RWPE2 (cell line): ENCODE results near the gene SLC24A3.

Source experiments
- ATAC-seq: fragments of 200-7000 bp; cut with Tn5 transposase; 3 replicates; pipeline ENCODE4 v1.9.1; 2021; ENCODE audit warnings: low read depth
- DNase-seq: peaks from one replicate; pipeline ENCODE4 v3.0.0-alpha.2; 2020; ENCODE audit warnings: low spot score
- H3K27ac ChIP-seq: fragments of 450-650 bp; 2 replicates; pipeline ENCODE4 v1.5.1; 2017; ENCODE audit warnings: mild to moderate bottlenecking; ENCODE audit not compliant: poor library complexity, severe bottlenecking
- H3K27me3 ChIP-seq: fragments of 250-450 bp; sonication (Bioruptor Pico); 2 replicates; pipeline ENCODE4 v1.5.1; 2021; ENCODE audit warnings: mild to moderate bottlenecking, moderate library complexity; ENCODE audit not compliant: insufficient read depth, poor library complexity, severe bottlenecking
- H3K36me3 ChIP-seq: fragments of 250-450 bp; sonication (Bioruptor Pico); 2 replicates; pipeline ENCODE4 v1.5.1; 2020; ENCODE audit warnings: low read depth, mild to moderate bottlenecking, moderate library complexity
- H3K4me1 ChIP-seq: fragments of 250-450 bp; sonication (Bioruptor Pico); 2 replicates; pipeline ENCODE4 v1.5.1; 2021; ENCODE audit warnings: mild to moderate bottlenecking, moderate library complexity; ENCODE audit not compliant: insufficient read depth, poor library complexity, severe bottlenecking
- H3K4me3 ChIP-seq: fragments of 250-450 bp; sonication (Bioruptor Pico); 2 replicates; pipeline ENCODE4 v1.5.1; 2021; ENCODE audit warnings: mild to moderate bottlenecking, moderate library complexity; ENCODE audit not compliant: severe bottlenecking
- H3K9me3 ChIP-seq: fragments of 250-450 bp; sonication (Bioruptor Pico); 2 replicates; pipeline ENCODE4 v1.5.1; 2021; ENCODE audit warnings: mild to moderate bottlenecking, moderate library complexity; ENCODE audit not compliant: severe bottlenecking
- CTCF ChIP-seq: fragments of 450-650 bp; IDR thresholded peaks from one replicate; pipeline ENCODE4 v1.5.1; 2017; ENCODE audit warnings: mild to moderate bottlenecking, moderate library complexity; ENCODE audit not compliant: poor library complexity, severe bottlenecking

Gene SLC24A3

GRCh38 chr20:19524691-19525090, 312.2 kb downstream of the SLC24A3 start:
- TF ChIP-seq CTCF, result no peak
- Histone ChIP-seq H3K9me3 (no peaks in the 10 kb centered on the region), H3K4me3 (no peak overlapping the region), H3K36me3 (no peaks in the 10 kb centered on the region), H3K27ac (no peak overlapping the region), H3K4me1 (no peaks in the 10 kb centered on the region), H3K27me3 (no peaks in the 10 kb centered on the region)
- no peak for DNase-seq
- ATAC-seq, result no peak

- no peak for TF ChIP-seq CTCF
Observed at GRCh38 chr20:19527509-19527908, 315.1 kb downstream of the SLC24A3 start.

GRCh38 chr20:19528286-19529030, 316.0 kb downstream of the SLC24A3 start:
- no peaks in the 10 kb centered on the region for H3K4me1 ChIP-seq
- H3K27ac ChIP-seq, result no peak overlapping the region
- DNase-seq, result no peak
- TF ChIP-seq CTCF, result no peak
- no peaks in the 10 kb centered on the region for H3K36me3 ChIP-seq
- H3K9me3 ChIP-seq, result no peaks in the 10 kb centered on the region
- no peak overlapping the region for H3K4me3 ChIP-seq
- ATAC-seq, result no peak
- H3K27me3 ChIP-seq, result no peaks in the 10 kb centered on the region

More at GRCh38 chr20:19527509-19527908, 315.1 kb downstream of the SLC24A3 start:
- Histone ChIP-seq H3K36me3 (no peaks in the 10 kb centered on the region), H3K27ac (no peak overlapping the region), H3K4me3 (no peak overlapping the region), H3K9me3 (no peaks in the 10 kb centered on the region), H3K4me1 (no peaks in the 10 kb centered on the region), H3K27me3 (no peaks in the 10 kb centered on the region)
- ATAC-seq (no peak), DNase-seq (no peak)

GRCh38 chr20:19530006-19530405, 317.6 kb downstream of the SLC24A3 start:
- DNase-seq, result no peak
- H3K4me1 ChIP-seq, result no peaks in the 10 kb centered on the region
- H3K9me3 ChIP-seq, result no peaks in the 10 kb centered on the region
- no peaks in the 10 kb centered on the region for H3K36me3 ChIP-seq
- no peak overlapping the region for H3K4me3 ChIP-seq
- TF ChIP-seq CTCF, result no peak
- no peak overlapping the region for H3K27ac ChIP-seq
- H3K27me3 ChIP-seq, result no peaks in the 10 kb centered on the region
- no peak for ATAC-seq

GRCh38 chr20:19531446-19531845, 319.0 kb downstream of the SLC24A3 start:
- DNase-seq, result no peak
- no peak for ATAC-seq
- TF ChIP-seq CTCF, result no peak
- Histone ChIP-seq H3K27me3 (no peaks in the 10 kb centered on the region), H3K4me3 (no peak overlapping the region), H3K4me1 (no peaks in the 10 kb centered on the region), H3K9me3 (no peaks in the 10 kb centered on the region), H3K27ac (no peak overlapping the region), H3K36me3 (no peaks in the 10 kb centered on the region)
